Ishikawa (cell line): ENCODE measurements around the gene SBF2.

ENCODE experiments used
- CEBPB ChIP-seq: IDR thresholded peaks from 2 replicates; pipeline ENCODE4 v1.6.1; 2012
- CREB1 ChIP-seq: IDR thresholded peaks from 2 replicates; pipeline ENCODE4 v1.6.1; 2012; ENCODE audit warnings: low read depth
- EGR1 ChIP-seq: IDR thresholded peaks from 2 replicates; pipeline ENCODE4 v1.6.1; 2012
- EP300 ChIP-seq: IDR thresholded peaks from 2 replicates; pipeline ENCODE4 v1.6.1; 2012; ENCODE audit warnings: borderline replicate concordance
- FOXM1 ChIP-seq: IDR thresholded peaks from 2 replicates; pipeline ENCODE4 v1.6.1; 2012; ENCODE audit warnings: low read depth, borderline replicate concordance
- NFIC ChIP-seq: IDR thresholded peaks from 2 replicates; pipeline ENCODE4 v1.6.1; 2012
- RAD21 ChIP-seq: IDR thresholded peaks from 2 replicates; pipeline ENCODE4 v1.6.1; 2012; ENCODE audit warnings: low read depth
- REST ChIP-seq: IDR thresholded peaks from 2 replicates; pipeline ENCODE4 v1.6.1; 2012; ENCODE audit warnings: low read depth, mild to moderate bottlenecking
- TAF1 ChIP-seq: IDR thresholded peaks from 2 replicates; pipeline ENCODE4 v1.6.1; 2012; ENCODE audit warnings: low read depth, mild to moderate bottlenecking
- TCF12 ChIP-seq: IDR thresholded peaks from 2 replicates; pipeline ENCODE4 v1.6.1; 2012; ENCODE audit warnings: low read depth
- TEAD4 ChIP-seq: IDR thresholded peaks from 2 replicates; pipeline ENCODE4 v1.6.1; 2012
- USF1 ChIP-seq: IDR thresholded peaks from 2 replicates; pipeline ENCODE4 v1.6.1; 2012
- YY1 ChIP-seq: IDR thresholded peaks from 2 replicates; pipeline ENCODE4 v1.6.1; 2012; ENCODE audit warnings: low read depth
- ZBTB7A ChIP-seq: IDR thresholded peaks from 2 replicates; pipeline ENCODE4 v1.6.1; 2012; ENCODE audit warnings: low read depth
- TF ChIP-seq, protein P1 (sequence below): IDR thresholded peaks from 2 replicates; pipeline ENCODE4 v1.6.1; 2012

The SBF2 gene

GRCh38 chr11:10211470-10211869, 82.5 kb downstream of the SBF2 start:
- TF ChIP-seq YY1 = no peak
- no peak for TF ChIP-seq EP300
- TF ChIP-seq, protein P1, sequence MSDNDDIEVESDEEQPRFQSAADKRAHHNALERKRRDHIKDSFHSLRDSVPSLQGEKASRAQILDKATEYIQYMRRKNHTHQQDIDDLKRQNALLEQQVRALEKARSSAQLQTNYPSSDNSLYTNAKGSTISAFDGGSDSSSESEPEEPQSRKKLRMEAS = no peak
- no peak for TF ChIP-seq EGR1
- TF ChIP-seq REST = no peak

- TF ChIP-seq ZBTB7A = no peak
- TF ChIP-seq TEAD4 = no peak
- TF ChIP-seq, protein P1 = no peak
- TF ChIP-seq TCF12 = no peak
- TF ChIP-seq CEBPB = no peak
- TF ChIP-seq FOXM1 = no peak
- no peak for TF ChIP-seq EP300
- no peak for TF ChIP-seq YY1
- TF ChIP-seq CREB1 = no peak
- TF ChIP-seq TAF1 = no peak
- no peak for TF ChIP-seq REST
- no peak for TF ChIP-seq NFIC
- no peak for TF ChIP-seq USF1
- no peak for TF ChIP-seq EGR1
- no peak for TF ChIP-seq RAD21
These were observed 84.7 kb downstream of the SBF2 start for GRCh38 chr11:10209326-10209725.

DNA sequence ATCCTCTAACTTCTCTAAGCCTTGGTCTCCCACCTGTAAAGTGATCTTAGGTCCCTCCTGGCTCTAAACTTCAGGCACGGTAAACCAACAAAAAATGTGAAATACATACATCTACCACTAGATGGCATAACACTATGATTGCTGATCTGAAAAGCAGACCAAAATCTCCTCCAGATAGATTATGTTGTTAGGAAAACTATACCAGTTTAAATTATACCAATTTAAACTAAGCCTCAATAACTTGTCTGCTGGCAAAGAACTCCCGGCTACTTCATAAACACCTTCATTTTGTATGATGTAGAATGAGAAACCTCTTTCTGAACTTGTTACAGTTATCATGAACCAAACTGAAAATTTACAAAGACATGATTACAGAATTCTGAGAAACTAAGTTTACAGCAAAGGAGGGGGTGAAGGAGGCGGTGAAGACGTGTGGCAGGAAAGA, 85.9 kb downstream of the SBF2 start:
- TF ChIP-seq CEBPB (no peak), RAD21 (peak; percentile 63)

DNA sequence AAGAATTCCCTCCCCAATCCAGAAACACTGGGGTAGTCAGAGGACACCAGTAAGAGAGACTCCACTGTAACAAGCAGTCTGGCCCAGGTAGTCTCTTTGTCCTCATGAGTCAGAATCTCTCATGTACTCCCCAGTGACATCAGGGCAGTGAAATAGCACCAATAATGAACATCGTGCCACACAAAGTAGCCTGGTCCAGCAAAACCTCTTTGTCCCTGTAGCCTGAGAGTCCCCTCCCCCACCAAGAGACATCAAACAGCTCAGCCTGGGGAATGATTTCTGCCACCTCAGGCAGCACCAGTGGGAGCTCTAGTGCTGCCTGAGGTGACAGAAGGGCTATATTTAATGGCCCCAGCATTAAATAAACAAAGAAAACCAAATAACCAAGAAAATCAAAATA, 88.1 kb downstream of the SBF2 start:
- TF ChIP-seq FOXM1 (no peak), EP300 (no peak), USF1 (no peak)

- TF ChIP-seq EP300 (no peak), REST (no peak), TEAD4 (no peak)
These were observed 90.0 kb downstream of the SBF2 start for GRCh38 chr11:10204021-10204420.

DNA sequence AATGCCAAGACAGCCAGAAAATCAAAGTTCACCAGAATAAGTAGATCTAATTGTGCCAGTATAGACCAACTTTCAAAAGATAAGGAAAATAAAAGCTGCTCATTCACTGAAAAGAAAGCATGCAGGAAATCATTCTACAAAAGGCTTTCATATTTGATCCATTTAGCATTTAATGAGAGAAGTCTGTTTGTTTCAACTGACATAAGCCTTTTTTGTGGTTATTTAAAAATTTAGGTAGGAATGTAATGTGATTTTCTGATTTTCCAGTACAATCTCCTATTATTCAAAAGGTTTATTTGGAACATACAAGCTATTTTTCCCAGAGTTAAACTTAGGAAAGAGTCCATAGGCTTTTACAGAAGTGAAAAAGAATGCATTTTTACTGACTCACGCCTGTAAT, 92.7 kb downstream of the SBF2 start:
- TF ChIP-seq EP300 = no peak
- no peak for TF ChIP-seq RAD21
- no peak for TF ChIP-seq FOXM1
